Breast epithelium (tissue), 3 donors: ENCODE data around the gene NOL6.
"Not testable (repeated sequence)": the region's sequence is repeated elsewhere in the genome, so short reads cannot be mapped to it uniquely, and the experiment has no call there.

Experiments
- CTCF ChIP-seq, 3 donors: fragments of 450-650 bp; IDR thresholded peaks; one replicate each; pipeline ENCODE4 v1.5.1; 2016 to 2017; ENCODE audit warnings: antibody characterized with exemption in 3 of 3, mild to moderate bottlenecking in 3 of 3, moderate library complexity in 3 of 3
- POLR2A ChIP-seq: fragments of 450-650 bp; IDR thresholded peaks from one replicate; pipeline ENCODE4 v1.6.1; 2016; ENCODE audit warnings: antibody characterized with exemption, mild to moderate bottlenecking, moderate library complexity

- TF ChIP-seq CTCF (IDR thresholded peaks at IDR 0.05); POLR2A: not testable (repeated sequence)
These were observed 11.6 kb upstream of the NOL6 start for GRCh38 chr9:33485312-33485711.
